Hematopoietic multipotent progenitor cell treated with erythropoietin and hydrocortisone succinate and interleukin-3 and kit ligand, for 4 days (in vitro differentiated cells): Measurements from ENCODE around the gene POU4F1.

Experiments
- DNase-seq: peaks from one replicate; pipeline ENCODE4 v3.0.0-alpha.2; 2015

Gene POU4F1, protein sequence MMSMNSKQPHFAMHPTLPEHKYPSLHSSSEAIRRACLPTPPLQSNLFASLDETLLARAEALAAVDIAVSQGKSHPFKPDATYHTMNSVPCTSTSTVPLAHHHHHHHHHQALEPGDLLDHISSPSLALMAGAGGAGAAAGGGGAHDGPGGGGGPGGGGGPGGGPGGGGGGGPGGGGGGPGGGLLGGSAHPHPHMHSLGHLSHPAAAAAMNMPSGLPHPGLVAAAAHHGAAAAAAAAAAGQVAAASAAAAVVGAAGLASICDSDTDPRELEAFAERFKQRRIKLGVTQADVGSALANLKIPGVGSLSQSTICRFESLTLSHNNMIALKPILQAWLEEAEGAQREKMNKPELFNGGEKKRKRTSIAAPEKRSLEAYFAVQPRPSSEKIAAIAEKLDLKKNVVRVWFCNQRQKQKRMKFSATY

DNA sequence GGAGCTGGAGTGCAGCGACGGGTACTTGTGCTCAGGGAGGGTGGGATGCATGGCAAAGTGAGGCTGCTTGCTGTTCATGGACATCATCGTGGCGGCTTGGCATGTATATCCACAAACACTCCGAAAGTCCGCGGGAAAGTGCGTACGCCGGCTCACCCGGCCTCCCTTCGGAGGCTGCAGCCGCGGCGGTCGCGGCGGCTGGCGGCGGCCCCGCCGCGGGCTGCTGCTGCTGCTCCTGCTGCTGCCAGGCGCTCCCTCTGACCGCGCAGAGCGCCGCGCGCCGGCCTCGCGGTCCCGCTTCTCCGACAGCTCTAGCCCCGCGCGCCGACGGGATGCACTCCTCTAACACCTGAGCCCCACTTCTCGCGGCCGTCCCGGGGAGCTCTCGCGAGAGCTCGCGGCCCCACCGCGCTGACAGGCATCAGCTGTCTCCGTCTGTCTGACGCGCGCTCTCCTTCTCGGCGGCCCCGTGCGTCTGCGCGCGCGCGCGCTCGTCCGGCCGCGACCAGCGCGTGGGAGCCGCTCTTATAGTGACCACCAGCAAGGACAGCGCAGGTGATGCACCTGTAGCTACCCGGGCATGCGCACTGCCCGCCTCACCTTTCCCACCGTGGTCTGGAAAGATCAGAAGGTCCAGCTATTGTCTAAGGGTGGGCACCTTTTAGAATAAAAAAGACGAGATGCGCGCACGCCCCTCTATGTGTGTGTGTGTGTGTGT is at the start of gene POU4F1:
Gene POU4F1, minus strand, starts transcription at position 313 of the 718 bp plus-strand sequence. Its CDS starts 226 bp downstream, at position 87.
- peak; percentile 76 for DNase-seq

DNA sequence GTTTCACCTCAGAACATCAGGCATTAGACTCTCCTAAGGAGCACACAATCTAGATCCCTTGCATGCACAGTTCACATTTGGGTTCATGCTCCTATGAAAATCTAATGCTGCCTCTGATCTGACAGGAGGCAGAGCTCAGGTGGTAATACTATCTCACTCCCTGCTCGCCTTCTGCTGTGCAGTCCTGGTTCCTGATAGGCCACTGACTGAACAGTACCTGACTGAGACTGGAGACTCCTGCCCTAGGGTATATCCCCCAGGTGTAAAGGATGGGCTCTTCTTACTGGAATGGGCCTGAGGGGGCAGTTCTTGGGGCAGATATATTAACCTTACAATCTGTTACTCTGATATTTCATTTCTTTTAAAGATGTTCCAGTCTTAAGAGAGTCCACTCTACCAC is 49.3 kb upstream of the POU4F1 start:
- no peak for DNase-seq

DNA sequence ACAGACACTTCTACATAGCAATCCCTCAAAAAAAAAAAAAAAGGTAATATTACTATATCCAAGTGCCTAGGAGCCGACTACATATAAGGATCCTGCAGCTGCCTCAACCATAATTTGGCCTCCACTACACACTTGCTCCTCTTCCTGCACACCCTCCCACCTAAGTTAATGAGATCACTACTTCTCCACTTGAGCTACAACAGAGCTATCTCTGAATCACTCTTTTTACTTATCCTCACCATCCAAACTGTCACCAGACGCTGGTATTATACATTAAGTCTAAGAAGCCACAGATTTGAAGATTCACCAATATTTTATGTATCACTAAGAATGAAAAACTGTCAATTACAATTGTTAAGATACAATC is 47.3 kb upstream of the POU4F1 start:
- no peak for DNase-seq

DNA sequence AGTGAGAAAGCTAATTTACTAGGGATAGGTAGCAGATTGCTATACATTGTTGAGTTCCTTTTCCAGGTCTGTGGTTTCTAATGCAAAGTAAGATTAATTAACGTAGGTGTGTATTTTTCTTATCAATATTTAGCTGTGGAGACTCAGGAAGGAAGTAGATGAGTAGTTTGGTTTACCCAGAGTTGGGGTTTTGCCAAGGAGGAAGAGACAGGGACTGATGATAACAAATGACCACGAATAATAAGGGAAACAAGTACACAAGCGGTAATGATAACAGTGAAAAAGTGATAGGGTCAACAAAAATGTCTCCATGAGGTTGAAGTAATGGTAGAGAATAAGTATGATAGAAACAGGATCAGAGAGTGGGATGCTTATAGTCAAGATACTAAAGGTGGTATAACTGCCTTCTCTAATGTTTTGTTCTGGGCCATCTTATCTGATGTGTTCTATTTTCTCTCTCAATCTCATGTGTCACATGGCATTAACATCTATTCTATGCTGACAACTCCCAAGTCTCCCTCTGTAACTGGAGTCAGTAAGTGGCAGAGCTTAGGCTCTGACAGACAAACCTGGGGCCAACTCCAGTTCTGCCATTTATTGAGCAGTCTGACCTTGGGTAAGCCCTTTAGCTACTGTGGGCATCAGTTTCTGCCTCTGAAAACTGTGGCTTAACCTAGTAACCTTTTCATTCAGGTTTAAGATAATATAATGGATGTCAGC is 46.8 kb upstream of the POU4F1 start:
- DNase-seq, result peak; percentile 75

DNA sequence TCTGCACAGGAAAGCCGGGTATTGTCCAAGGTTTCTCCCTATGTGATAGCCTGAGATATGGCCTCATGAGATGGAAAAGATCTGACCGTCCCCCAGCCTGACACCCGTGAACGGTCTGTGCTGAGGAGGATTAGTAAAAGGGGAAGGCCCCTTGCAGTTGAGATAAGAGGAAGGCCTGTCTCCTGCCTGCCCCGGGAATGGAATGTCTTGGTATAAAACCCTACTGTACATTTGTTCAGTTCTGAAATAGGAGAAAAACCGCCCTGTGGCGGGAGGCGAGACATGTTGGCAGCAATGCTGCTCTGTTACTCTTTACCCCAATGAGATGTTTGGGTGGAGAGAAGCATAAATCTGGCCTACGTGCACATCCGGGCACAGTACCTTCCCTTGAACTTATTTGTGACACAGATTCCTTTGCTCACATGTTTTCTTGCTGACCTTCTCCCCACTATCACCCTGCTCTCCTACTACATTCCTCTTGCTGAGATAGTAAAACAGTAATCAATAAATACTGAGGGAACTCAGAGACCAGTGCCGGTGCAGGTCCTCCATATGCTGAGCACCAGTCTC is 43.8 kb upstream of the POU4F1 start:
- DNase-seq, result peak; percentile 90

DNA sequence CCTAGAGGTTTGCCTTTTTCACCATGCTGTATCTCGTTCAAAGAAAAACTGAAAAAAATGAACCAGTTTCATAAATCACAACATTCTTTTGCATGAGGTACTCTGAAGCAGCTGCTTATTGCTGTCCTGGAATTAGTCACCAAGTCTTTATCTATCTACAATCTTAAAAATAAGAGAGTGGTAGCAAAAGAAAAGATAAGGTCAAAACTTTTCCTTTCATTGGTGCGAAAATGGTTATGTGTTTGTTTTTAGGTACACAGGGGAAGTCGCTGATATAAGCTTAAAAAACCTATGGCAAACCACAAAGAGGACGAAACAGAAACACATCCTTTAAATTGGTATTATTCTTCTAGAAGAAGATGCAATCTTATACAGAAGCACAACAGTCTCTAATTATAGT is 34.9 kb upstream of the POU4F1 start:
- no peak for DNase-seq

DNA sequence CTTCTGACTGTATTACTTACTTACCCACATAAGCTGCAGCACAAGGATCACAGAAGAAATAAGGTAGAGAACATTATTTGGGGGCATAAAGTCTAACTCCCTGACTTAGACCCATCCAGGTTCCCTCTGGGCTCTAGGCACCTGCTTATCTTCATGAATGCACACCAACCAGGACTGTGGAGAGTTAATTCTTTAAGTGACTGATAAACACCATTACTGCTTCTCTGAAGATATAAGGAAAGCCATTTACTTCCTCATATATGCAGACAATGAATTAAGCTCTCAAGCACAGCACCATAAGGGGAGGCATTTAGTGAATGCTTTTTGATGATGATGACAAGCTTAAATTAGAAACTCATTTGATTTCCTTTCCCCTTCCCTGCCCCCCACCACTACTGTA is 33.1 kb upstream of the POU4F1 start:
- DNase-seq, result peak; percentile 87

DNA sequence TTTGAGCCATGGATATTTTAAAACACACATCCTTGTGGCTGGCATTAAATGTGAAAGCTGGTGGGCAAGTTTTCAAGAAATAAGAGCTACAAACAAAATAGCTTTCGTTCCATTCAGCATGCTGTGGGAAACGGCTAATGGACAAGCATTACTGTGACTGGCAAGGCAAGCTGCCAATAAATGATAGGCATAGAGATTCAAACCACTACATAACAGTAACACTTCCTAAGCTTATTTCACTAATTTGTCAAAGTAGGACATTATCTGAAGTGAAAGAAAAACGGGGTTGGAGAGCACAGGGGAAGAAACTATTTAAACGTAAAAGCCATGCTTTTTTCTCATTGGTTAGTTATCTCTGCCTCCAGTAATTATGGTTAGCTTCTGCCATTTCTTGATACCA is 29.6 kb upstream of the POU4F1 start:
- DNase-seq, result peak; percentile 54

DNA sequence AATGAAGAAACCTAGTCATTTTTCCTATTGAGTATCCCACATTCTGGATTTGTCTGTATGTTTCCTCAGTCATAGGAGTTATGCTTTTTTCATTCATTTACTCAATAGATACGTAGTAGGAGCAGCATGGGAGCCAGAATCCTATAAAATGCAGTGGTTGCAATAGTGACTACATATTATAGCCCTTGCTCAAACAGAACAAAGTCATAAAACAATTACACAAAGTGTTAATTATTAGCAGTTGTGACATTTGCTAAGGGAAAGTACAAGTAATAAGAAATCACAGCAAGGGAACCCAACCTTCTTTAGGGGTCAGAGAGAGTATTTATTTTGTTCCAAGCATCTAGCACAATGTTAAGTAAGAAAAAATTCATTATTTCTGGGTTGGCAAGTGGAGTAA is 27.7 kb upstream of the POU4F1 start:
- DNase-seq, result no peak

DNA sequence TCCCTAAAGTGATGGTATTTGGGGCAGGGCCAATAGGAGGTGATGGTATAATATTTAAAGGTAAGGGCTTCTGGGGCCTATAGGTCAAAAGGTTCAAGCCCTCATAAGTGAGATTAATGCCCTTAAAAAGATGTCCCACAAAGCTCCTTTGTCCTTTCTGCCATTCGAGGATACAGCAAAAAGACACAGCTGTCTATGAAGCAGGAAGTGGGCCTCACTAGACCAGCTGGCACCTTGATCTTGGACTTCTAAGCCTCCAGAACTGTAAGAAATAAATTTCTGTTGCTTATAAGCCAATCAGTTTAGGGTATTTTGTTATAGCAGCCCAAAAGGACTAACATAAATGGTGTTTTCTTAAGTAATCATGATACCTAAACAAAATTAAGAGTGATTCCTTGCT is 27.2 kb upstream of the POU4F1 start:
- DNase-seq, result no peak

DNA sequence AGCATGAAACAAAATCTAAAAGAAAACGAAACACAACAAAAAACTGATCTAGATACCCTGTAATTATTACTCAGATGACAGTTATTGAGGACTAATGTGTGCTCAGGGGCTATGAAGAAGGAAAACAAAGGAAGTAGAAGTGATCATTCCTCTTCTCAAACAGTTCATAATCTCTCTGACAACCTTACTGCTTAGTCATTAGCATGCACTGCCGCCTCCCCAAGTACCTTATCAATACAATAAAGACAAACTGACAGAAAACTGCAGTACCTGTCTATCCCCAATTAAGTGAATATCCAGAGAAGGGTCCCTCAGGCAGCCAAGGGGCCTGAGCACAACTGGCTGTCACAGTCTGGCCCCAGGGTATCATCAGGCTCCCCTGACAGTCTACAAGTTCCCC is 22.0 kb upstream of the POU4F1 start:
- peak; percentile 56 for DNase-seq

DNA sequence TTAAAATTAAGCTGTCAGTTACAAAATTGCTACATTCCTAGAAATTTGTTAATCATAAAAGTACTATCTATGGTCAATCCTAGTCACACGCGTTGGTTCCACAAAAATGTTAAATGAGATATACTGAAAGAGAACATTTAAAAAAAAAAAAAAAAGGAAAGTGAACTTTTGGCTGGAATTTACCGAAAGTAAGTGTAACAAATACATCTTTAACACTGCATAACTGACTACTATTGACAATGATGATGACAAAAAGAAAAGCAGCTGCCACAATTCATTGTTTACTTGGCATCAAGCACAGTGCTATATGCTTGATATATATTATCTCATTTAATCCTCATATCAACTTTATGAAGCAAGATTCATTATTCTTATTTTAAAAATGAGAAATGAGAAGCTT is 19.8 kb upstream of the POU4F1 start:
- DNase-seq, result no peak

DNA sequence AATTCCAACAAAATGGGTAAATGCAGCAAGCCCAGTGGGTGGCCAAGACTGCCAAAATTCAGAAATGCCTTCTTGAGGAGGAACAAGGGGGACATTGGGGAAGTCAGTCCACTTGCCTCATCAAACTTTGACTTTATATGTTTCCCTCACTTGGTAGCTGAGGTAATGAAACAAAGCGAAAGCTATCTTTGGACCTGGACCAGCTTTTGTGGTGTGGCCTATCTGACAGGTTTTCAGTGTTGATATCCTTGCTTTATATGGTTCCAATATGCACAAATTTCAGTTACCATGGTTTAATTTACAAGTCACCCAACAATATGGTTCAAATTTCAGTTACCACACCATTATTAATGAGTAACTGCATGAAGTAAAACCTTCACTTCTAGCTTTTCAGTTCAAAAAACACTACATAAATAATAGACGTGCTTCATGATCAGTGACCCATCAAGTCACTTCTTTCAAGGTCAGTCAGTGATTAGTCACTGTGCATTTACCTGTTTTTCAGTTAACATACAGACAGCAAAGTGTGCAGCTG is 17.7 kb upstream of the POU4F1 start:
- DNase-seq, result peak; percentile 40

DNA sequence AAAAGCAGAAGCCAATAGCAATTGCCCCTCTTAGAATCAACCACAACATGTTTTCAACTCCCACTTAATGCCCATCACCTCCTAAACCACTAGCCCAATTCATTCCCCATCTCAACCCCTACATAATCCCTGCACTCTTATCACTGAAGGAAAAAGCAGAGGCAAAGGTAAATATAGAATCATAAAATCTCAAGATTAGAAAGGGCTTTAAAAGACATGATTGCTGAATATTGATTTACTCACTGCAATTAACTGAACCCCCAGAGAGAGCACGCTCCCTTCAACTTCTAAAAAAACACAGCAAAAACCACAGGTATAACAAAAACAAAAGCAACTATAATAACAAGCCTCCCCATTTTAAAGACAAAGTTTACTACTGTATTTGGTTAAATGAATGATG is 15.1 kb upstream of the POU4F1 start:
- DNase-seq, result no peak

DNA sequence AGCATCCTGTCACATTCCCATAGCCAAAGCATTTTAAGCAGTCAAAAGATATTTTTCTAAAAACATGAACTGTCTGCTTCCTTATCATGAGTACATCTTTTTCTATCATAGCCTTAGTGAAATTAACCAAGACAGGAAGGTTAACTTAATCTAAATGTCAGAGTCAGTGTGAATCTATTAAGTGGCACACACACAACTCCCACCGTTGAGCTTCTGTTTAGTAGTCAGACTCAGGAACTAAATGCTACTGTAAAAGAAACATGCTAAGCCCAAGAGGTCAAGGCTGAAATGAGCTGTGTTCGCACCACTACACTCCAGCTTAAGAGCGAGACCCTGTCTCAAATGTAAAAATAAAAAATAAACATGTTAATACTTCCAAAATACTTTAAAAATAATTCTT is 7.7 kb upstream of the POU4F1 start:
- DNase-seq, result no peak

DNA sequence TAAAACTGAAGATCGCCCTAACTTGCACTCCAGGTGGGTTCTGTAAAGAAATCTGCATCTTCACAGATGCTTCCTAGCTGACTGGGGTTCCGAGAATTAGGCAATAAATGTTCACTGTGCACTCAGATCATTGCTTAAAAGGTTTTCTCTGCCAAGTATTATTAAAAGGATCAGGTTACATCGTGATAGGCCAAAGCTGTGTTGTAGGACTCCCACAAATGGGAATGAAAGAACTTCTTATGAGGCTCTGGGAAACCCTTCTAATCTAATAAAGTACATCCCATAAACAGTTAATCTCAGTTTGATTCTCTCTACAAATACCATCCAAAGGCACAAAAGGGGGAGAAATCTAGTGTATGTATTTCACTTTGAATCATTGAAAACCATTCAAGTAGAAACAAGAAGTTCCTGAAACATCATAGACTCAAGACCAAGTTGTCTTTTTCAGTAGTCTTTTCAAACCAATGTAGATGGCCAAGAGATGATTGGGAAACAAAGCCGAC is 7.1 kb upstream of the POU4F1 start:
- DNase-seq, result no peak

DNA sequence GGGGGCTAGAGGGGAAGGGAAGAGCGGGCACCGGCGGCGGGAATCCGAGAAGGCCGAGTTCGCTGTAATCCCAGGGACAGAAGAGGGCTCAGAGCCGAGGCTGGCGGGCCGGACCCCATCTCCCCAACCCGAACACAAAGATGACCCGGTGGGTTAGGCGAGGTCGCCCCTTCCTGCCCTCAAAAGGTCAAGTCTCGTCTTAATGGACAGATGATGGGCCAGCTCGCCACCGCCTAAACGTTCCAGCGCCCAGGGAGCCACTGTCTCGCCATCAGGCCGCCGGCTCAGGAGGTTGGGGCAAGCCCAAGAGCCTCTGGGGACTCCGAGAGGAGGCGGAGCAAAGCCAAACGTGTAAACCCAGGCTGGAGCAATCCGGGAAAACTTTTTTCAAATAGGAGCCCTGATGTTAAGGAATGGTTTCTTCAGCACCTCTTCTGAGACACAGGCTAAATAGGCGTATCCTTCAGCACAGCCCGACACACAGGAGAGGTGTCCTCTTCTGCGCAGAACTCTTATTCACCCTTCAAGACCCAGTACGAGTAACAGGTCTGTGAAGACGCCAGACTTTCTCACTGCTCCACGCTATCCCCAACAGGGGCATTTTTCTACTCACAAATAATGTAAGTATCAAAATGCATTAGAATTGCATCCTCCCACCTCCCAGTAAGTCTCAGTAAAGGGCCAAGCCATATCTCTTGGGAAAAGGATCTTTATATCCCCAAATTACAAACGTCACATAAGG is 6.3 kb upstream of the POU4F1 start:
- no peak for DNase-seq

DNA sequence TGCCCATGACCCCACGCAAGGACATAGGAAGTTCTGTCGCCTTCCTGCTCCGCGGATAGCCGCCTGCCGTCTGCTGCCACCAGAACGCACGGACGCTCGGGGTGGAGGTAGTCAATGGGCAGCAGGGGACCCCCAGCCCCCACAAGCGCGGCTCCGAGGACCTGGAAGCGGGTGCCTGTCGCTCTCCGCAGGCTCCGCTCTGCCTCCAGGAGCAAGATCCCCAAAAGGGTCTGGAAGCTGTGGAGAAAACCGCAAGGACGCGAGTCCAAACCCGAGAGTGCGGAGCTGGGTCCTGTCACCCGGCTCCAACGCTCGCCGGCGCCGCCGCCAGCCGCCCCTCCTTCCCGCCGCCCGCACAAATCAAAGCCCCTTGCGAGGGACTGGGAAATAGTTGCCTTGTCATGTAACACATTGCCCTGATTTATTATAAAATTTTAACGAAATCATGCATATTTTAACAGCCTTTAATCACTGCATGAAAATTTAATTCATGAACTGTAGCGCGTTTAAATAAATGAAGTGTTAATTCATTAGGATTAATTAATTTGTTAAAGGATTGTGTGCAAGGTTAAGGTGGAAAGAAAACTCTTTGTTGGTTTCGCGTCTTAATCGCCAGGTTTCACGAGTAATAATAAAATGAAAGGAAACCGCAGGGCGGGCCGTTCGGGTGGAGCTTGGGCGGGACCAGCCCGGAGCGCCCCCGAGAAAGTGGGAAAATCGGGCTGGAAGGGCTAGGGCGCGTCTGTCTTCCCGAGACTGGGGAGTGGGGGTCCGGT is 5.5 kb upstream of the POU4F1 start:
- DNase-seq, result no peak

DNA sequence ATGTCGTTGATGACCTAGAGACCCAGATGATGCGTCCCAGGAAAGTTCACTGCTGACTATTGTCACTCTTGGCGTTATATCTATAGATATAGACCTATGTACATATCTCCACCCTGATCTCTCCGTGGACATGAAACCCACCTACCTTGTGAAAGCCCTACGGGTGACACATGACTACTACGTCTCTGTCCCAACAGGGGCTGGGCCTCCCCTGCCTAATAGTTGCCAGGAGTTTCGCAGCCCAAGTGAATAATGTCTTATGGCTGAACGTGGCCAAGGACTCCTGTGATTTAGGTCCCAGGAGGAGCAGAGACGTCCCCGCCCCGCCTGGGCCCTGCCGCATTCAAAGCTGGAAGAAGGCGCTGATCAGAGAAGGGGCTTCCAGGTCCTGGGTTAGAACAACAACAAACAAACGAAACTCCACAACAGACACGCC is 4.9 kb upstream of the POU4F1 start:
- DNase-seq, result no peak

DNA sequence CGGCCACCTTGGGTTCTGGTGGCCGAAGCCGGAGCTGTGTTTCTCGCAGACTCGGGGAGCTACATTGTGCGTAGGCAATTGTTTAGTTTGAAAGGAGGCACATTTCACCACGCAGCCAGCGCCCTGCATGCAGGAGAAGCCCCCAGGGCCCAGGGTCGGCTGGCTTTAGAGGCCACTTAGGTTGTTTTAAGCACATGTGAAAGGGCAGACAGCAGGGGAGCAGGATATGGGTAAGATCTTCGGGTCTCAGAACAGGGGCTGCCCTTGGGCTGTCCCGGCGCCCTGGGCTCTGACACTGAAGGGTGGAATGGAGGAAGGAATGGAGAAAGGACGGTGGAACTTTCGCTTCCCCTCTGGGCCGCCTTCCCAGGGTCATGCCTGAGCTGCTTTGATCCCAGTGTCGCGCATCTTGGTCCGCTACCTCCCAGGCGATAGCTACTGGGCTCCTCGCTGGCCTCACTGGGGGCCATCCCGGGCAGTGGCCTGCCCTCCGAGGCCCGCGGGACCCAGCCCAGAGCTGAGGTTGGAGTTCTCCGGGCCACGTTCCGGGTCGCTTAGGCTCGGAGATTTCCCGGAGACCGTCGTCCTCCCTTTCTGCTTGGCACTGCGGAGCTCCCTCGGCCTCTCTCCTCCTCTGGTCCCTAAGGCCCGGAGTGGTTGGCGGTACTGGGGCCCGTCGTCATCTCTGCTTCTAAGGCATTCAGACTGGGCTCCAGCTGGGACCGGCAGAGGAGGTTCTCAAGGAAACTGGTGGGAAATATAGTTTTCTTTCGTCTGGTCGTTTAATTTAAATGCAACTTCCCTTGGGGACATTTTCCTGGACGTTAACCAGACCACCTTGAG is 4.3 kb upstream of the POU4F1 start:
- no peak for DNase-seq
